Pancreas (tissue), 10 donors: ENCODE data around the gene DLX3. TPM values are rescaled to one million over a fixed set of nuclear protein-coding genes. Genes with fewer than 3 reads are reported as not detected.

ENCODE experiments used
- ATAC-seq, 4 donors: fragments of 200-7000 bp; cut with Tn5 transposase; one replicate each; pipeline versions ENCODE4 v1.8.0 to v1.9.1; 2020; ENCODE audit warnings: mild to moderate bottlenecking in 4 of 4, moderate library complexity in 4 of 4
- DNase-seq, 6 donors: peaks; one replicate each; pipeline ENCODE4 v3.0.0-alpha.2; 2020
- FAIRE-seq: peaks from 2 replicates; lab custom pipeline; 2012; peaks lifted over from hg19 to GRCh38; lab: Jason Lieb, UNC
- H3K27ac ChIP-seq, 4 donors: fragments of 200-600 bp; sonication (generic); 1 replicate in 3 of 4; 2 replicates in 1 of 4; pipeline versions ENCODE4 v1.5.0 to v1.8.0; 2020
- H3K27me3 ChIP-seq, 4 donors: fragments of 200-600 bp; one replicate each; pipeline ENCODE4 v1.8.0; 2021
- H3K36me3 ChIP-seq, 3 donors: fragments of 200-600 bp; sonication (generic) in 1 of 3; one replicate each; pipeline versions ENCODE4 v1.5.0 to v1.8.0; 2020 to 2021
- H3K4me1 ChIP-seq, 3 donors: fragments of 200-600 bp; one replicate each; pipeline ENCODE4 v1.8.0; 2021
- H3K4me3 ChIP-seq, 4 donors: fragments of 200-600 bp; sonication (generic) in 2 of 4; one replicate each; pipeline versions ENCODE4 v1.5.0 to v1.8.0; 2020 to 2021
- H3K9me3 ChIP-seq, 4 donors: fragments of 200-600 bp; one replicate each; pipeline ENCODE4 v1.8.0; 2021
- WGBS, 2 donors: extraction: QIAGEN DNeasy Blood & Tissue Kit; methylation state at CpG; one replicate each; pipeline ENCODE4 v1.1.7; 2013; 5-methylcytosine and 5-hydroxymethylcytosine counted together
- intact Hi-C, 3 donors: fragments of 100-400 bp; cut with DNase I; formaldehyde crosslinking; loops; one replicate each; pipeline versions ENCODE4 v1.11.1 to v1.14.2; 2022
- polyA plus RNA-seq, 2 donors: library from polyadenylated mRNA; stranded (reverse); fragments of 200-250 nt; gene quantifications; one replicate each; pipeline ENCODE4 v1.2.3, GENCODE V29; 2013
- total RNA-seq, 6 donors: library from RNA; stranded (reverse); fragmentation: NEBNext Ultra II Directional in 4 of 6; extraction: Animal tissue kit (Norgen Biotek cat#: 25700) in 4 of 6; gene quantifications; one replicate each; pipeline versions ENCODE4 v1.2.1 to v1.2.4, GENCODE V29; 2021 to 2023
- TF ChIP-seq, protein P1 (sequence below), 4 donors: fragments of 200-600 bp; sonication (generic) in 3 of 4; IDR thresholded peaks; one replicate each; pipeline versions ENCODE4 v1.5.0 to v1.8.0; 2021; ENCODE audit warnings: antibody characterized with exemption in 4 of 4
- donor health status: healthy with polysubstance abuse.
- donor health status: DM: no; HTN: no; CAD: no; lungs with moderate emphysema.
- donor health status: DM: no; HTN: no; CAD: no.
- donor health status: control.
- donor health status: control.
- donor health status: Bipolar disorder and iron deficiency.
- donor health status: DM: yes; HTN: yes; CAD: no.
- donor health status: DM: no; HTN: no; CAD: no.
- donor health status: DM: no; HTN: no; CAD: no.
- donor health status: DM: yes; HTN: yes; CAD: no.

DLX3 gene
- total and polyA plus RNA-seq, 8 donors: 0.09 to 0.53 (median 0.32) TPM

GRCh38 chr17:49967205-49967604, 27.8 kb downstream of the DLX3 start:
- intact Hi-C loops: no loop called here
- no peak overlapping the region for H3K4me3 ChIP-seq
- no peak for ATAC-seq
- H3K36me3 ChIP-seq: no peaks in the 10 kb centered on the region
- WGBS, 2 donors: 34 to 38% methylated on average over 3 of the region's 3 CpGs
- TF ChIP-seq, protein P1, sequence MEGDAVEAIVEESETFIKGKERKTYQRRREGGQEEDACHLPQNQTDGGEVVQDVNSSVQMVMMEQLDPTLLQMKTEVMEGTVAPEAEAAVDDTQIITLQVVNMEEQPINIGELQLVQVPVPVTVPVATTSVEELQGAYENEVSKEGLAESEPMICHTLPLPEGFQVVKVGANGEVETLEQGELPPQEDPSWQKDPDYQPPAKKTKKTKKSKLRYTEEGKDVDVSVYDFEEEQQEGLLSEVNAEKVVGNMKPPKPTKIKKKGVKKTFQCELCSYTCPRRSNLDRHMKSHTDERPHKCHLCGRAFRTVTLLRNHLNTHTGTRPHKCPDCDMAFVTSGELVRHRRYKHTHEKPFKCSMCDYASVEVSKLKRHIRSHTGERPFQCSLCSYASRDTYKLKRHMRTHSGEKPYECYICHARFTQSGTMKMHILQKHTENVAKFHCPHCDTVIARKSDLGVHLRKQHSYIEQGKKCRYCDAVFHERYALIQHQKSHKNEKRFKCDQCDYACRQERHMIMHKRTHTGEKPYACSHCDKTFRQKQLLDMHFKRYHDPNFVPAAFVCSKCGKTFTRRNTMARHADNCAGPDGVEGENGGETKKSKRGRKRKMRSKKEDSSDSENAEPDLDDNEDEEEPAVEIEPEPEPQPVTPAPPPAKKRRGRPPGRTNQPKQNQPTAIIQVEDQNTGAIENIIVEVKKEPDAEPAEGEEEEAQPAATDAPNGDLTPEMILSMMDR (IDR thresholded peaks at IDR 0.05): no peak
- no peak for FAIRE-seq
- no peak for DNase-seq
- H3K9me3 ChIP-seq: no peaks in the 10 kb centered on the region
- H3K4me1 ChIP-seq: peaks cover 0 to 12% (median 0%) of the 10 kb centered on the region in 3 donors
- H3K27me3 ChIP-seq: peaks cover 0 to 61% (median 9%) of the 10 kb centered on the region in 4 donors
- no peak overlapping the region for H3K27ac ChIP-seq

GRCh38 chr17:49966767-49967166, 28.3 kb downstream of the DLX3 start:
- no peak for DNase-seq
- TF ChIP-seq, protein P1 (IDR thresholded peaks at IDR 0.05): no peak
- Histone ChIP-seq H3K4me1 (peaks cover 0 to 8% (median 0%) of the 10 kb centered on the region in 3 donors), H3K27ac (no peak overlapping the region), H3K27me3 (peaks cover 0 to 57% (median 9%) of the 10 kb centered on the region in 4 donors), H3K36me3 (no peaks in the 10 kb centered on the region), H3K9me3 (no peaks in the 10 kb centered on the region), H3K4me3 (no peak overlapping the region)
- WGBS, 2 donors: 33 to 41% methylated on average over 3 of the region's 3 CpGs
- intact Hi-C loops: no loop called here
- no peak for ATAC-seq
- FAIRE-seq: no peak

GRCh38 chr17:49965524-49965909, 29.5 kb downstream of the DLX3 start:
- ATAC-seq (no peak), FAIRE-seq (no peak)
- 8 to 13% methylated on average over 16 of the region's 16 CpGs for WGBS, 2 donors

DNA sequence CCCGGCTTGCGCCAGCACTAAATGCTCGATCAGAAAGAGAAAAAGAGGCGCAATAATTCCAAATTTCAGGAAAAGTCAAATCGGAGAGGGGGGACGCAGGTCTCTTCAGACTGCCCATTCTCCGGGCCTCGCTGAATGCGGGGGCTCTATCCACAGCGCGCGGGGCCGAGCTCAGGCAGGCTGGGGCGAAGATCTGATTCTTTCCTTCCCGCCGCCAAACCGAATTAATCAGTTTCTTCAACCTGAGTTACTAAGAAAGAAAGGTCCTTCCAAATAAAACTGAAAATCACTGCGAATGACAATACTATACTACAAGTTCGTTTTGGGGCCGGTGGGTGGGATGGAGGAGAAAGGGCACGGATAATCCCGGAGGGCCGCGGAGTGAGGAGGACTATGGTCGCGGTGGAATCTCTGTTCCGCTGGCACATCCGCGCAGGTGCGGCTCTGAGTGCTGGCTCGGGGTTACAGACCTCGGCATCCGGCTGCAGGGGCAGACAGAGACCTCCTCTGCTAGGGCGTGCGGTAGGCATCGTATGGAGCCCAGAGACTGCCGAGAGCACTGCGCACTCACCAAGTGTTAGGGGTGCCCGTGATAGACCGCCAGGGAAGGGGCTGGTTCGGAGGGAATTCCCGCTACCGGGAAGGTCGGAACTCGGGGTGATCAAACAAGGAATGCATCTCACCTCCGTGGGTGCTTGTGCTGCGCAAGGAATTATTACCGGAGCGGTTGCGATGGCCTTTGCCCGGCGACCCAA, 30.1 kb downstream of the DLX3 start:
- H3K27me3 ChIP-seq: peaks cover 0 to 44% (median 9%) of the 10 kb centered on the region in 4 donors
- TF ChIP-seq, protein P1 (IDR thresholded peaks at IDR 0.05): no peak
- H3K27ac ChIP-seq: no peak overlapping the region
- DNase-seq (no peak), FAIRE-seq (no peak), ATAC-seq (no peak)
- peaks cover 0 to 5% (median 0%) of the 10 kb centered on the region in 3 donors for H3K4me1 ChIP-seq
- H3K9me3 ChIP-seq: no peaks in the 10 kb centered on the region
- H3K36me3 ChIP-seq: no peaks in the 10 kb centered on the region
- no peak overlapping the region for H3K4me3 ChIP-seq
- intact Hi-C loops: no loop called here
- WGBS, 2 donors: 8 to 11% methylated on average over 52 of the region's 52 CpGs

More at GRCh38 chr17:49965524-49965909, 29.5 kb downstream of the DLX3 start:
- H3K27ac ChIP-seq: no peak overlapping the region
- no peaks in the 10 kb centered on the region for H3K36me3 ChIP-seq
- intact Hi-C loops: no loop called here
- TF ChIP-seq, protein P1 (IDR thresholded peaks at IDR 0.05): no peak
- peaks cover 0 to 48% (median 9%) of the 10 kb centered on the region in 4 donors for H3K27me3 ChIP-seq
- peaks cover 0 to 5% (median 0%) of the 10 kb centered on the region in 3 donors for H3K4me1 ChIP-seq
- no peaks in the 10 kb centered on the region for H3K9me3 ChIP-seq
- no peak for DNase-seq
- no peak overlapping the region for H3K4me3 ChIP-seq

- Histone ChIP-seq H3K36me3 (no peaks in the 10 kb centered on the region), H3K4me1 (peaks cover 0 to 3% (median 0%) of the 10 kb centered on the region in 3 donors), H3K27me3 (peaks cover 0 to 42% (median 9%) of the 10 kb centered on the region in 4 donors), H3K4me3 (no peak overlapping the region), H3K9me3 (no peaks in the 10 kb centered on the region), H3K27ac (no peak overlapping the region)
- DNase-seq (no peak), FAIRE-seq (no peak), ATAC-seq (no peak)
- WGBS, 2 donors: 10 to 11% methylated on average over 18 of the region's 18 CpGs
- intact Hi-C loops: no loop called here
- TF ChIP-seq, protein P1 (IDR thresholded peaks at IDR 0.05): no peak
These were observed 30.7 kb downstream of the DLX3 start for GRCh38 chr17:49964303-49964768.
